Esophagus squamous epithelium (tissue), 4 donors: ENCODE results near the gene RABEP1.

Experiments used
- CTCF ChIP-seq, 6 experiments: fragments of 450-650 bp in 4 of 6; fragments of 200-600 bp in 2 of 6; sonication (generic) in 2 of 6; IDR thresholded peaks; one replicate each; pipeline ENCODE4 v1.5.1; 2016 to 2019; ENCODE audit warnings: antibody characterized with exemption in 6 of 6, mild to moderate bottlenecking in 4 of 6, moderate library complexity in 4 of 6
- POLR2A ChIP-seq, 4 donors: fragments of 450-650 bp; IDR thresholded peaks; one replicate each; pipeline ENCODE4 v1.6.1; 2017; ENCODE audit warnings: antibody characterized with exemption in 4 of 4, mild to moderate bottlenecking in 4 of 4, moderate library complexity in 3 of 4

GRCh38 chr17:5431949-5432556, 150.0 kb downstream of the RABEP1 start:
- TF ChIP-seq CTCF (IDR thresholded peaks at IDR 0.05) = no peak
- no peak for TF ChIP-seq POLR2A (IDR thresholded peaks at IDR 0.05)
